ENCODE data around the gene SMYD3. TPM values are rescaled to one million over a fixed set of nuclear protein-coding genes. Genes with fewer than 3 reads are reported as not detected.

SMYD3 gene
- total and polyA plus RNA-seq, 9 of the 15 experiments (the other 6 are each of a cell fraction or from before 2014, with no cell fraction given): 128 to 440 (median 197) TPM

DNA sequence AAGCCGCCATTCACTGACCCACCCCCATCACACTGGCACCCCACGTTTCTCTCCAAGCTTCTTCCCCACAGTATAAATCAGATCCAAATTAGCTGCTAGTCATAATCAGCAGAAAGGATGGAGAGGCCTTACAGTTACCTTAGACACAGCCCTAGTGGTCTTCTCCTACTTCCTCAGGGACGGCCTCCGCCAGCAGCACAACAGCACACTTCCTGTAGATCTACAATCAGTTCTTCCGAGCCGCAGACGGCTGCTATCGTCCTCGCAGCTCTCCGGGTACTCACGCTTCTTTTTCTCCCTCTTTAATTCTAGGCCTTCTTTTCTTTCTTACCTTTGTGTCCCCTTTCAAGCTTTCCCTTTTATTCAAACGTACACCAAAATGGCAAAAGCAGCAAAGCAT is 313.5 kb downstream of the SMYD3 start (continued):
- TF ChIP-seq CXXC5 (CRISPR knock-in tag; IDR thresholded peaks at IDR 0.05) (peak; percentile 44), POLR2A (conservative IDR thresholded peaks at IDR 0.05) (peak; percentile 59), ZNF24 (IDR thresholded peaks at IDR 0.05) (0 out of 2 replicates have a peak, but pooled peaks have one; percentile 35), SMAD4 (CRISPR knock-in tag; conservative IDR thresholded peaks at IDR 0.05) (0 out of 2 replicates have a peak, but pooled peaks have one; percentile 9), EP400 (IDR thresholded peaks at IDR 0.05) (peak; percentile 17; the same call in 1 of the 2 replicates), ETV1 (tag; conservative IDR thresholded peaks at IDR 0.05; ENCODE audit: low read depth) (peak; percentile 41), NFRKB (IDR thresholded peaks at IDR 0.05; ENCODE audit: low read depth) (peak; percentile 81; the same call in 1 of the 2 replicates), ZNF695 (CRISPR knock-in tag; IDR thresholded peaks at IDR 0.05) (no peak), C11orf30 (IDR thresholded peaks at IDR 0.05; ENCODE audit: low read depth) (no peak), ZNF592 (IDR thresholded peaks at IDR 0.05) (peak; percentile 59; the same call in 1 of the 2 replicates), RBFOX2 (IDR thresholded peaks at IDR 0.05; ENCODE audit: low read depth, low read length) (0 out of 2 replicates have a peak, but pooled peaks have one; percentile 33), ARID1B (IDR thresholded peaks at IDR 0.05) (peak; percentile 36; the same call in 1 of the 2 replicates), L3MBTL2 (IDR thresholded peaks at IDR 0.05) (peak; percentile 64)
- TF ChIP-seq, protein P1, sequence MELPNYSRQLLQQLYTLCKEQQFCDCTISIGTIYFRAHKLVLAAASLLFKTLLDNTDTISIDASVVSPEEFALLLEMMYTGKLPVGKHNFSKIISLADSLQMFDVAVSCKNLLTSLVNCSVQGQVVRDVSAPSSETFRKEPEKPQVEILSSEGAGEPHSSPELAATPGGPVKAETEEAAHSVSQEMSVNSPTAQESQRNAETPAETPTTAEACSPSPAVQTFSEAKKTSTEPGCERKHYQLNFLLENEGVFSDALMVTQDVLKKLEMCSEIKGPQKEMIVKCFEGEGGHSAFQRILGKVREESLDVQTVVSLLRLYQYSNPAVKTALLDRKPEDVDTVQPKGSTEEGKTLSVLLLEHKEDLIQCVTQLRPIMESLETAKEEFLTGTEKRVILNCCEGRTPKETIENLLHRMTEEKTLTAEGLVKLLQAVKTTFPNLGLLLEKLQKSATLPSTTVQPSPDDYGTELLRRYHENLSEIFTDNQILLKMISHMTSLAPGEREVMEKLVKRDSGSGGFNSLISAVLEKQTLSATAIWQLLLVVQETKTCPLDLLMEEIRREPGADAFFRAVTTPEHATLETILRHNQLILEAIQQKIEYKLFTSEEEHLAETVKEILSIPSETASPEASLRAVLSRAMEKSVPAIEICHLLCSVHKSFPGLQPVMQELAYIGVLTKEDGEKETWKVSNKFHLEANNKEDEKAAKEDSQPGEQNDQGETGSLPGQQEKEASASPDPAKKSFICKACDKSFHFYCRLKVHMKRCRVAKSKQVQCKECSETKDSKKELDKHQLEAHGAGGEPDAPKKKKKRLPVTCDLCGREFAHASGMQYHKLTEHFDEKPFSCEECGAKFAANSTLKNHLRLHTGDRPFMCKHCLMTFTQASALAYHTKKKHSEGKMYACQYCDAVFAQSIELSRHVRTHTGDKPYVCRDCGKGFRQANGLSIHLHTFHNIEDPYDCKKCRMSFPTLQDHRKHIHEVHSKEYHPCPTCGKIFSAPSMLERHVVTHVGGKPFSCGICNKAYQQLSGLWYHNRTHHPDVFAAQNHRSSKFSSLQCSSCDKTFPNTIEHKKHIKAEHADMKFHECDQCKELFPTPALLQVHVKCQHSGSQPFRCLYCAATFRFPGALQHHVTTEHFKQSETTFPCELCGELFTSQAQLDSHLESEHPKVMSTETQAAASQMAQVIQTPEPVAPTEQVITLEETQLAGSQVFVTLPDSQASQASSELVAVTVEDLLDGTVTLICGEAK (IDR thresholded peaks at IDR 0.05): 0 out of 2 replicates have a peak, but pooled peaks have one; percentile 32
- TF ChIP-seq, protein P1 (CRISPR knock-in tag; IDR thresholded peaks at IDR 0.05): no peak

All from K562 (cell line).